ENCODE measurements around the gene GP5. TPM values are rescaled to one million over a fixed set of nuclear protein-coding genes. Genes with fewer than 3 reads are reported as not detected.

GP5 gene
- total RNA-seq, 1 experiment from 2014 or later, result 0.10 TPM

DNA sequence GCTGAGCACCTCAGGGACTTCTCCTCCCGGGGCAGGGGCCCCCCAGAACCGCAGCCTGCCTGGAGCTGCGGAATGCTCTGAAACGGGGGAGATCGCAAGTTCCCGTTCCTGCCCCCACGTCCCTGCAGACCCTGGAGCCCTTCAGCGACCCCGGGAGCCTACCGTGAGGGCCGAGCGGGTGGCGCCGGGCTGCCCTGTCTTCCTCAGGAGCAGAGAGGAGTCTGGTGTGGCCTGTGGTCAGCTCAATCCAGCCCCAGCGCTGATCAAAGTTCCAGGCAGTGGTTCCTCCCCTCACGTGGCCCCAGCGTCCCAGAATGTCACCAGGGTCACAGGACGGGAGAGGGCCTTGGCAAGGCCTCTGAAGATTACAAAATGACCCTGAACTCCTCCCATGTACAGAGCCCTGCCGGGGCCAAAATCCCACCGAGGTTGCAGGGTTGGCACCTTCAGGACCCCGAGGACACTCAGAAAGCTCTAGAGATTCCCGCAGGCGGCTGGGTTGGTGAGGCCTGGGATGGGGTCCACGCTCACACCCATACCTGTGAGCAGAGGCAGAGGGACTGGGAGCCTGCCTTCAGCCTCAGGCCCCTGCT is 47.9 kb downstream of the GP5 start, which contains the start of gene CPN2:
Gene CPN2 (minus strand): TSS at position 249 of the 593 bp plus-strand sequence. CDS start 8,626 bp downstream, outside the sequence.
- DNase-seq (ENCODE audit: low spot score), result no peak

DNA sequence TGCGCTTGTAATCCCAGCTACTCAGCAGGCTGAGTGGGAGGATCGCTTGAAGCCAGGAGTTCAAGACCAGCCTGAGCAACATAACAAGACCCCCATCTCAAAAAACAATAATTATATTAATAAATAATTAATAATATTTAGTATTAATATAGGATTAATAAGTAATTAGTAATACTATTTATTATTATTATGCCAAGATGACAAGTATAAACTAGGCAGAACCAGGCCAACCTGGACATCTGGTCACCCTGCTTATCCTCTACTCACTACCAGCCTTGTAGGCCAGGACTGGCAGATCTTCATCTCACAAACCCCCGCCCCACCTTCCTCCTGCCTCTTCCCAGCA is 48.4 kb downstream of the GP5 start:
- DNase-seq (ENCODE audit: low spot score), result no peak

DNA sequence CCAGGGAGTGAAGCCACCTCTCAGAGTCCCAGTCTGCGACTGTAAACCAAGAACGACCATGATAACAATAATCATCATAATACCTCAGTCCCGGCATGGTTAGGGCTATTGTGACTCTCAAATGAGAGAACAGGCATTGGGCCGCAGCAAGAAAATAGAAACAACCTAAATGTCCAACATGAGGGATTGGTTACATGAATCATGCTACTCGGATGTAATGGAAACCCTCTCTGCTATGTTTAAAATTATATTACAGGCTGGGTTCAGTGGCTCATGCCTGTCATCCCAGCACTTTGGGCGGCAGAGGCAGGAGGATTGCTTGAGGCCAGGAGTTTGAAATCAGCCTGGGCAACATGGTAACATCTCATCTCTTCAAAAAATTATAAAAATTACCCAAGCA is 50.7 kb downstream of the GP5 start:
- no peak for DNase-seq (ENCODE audit: low spot score)

DNA sequence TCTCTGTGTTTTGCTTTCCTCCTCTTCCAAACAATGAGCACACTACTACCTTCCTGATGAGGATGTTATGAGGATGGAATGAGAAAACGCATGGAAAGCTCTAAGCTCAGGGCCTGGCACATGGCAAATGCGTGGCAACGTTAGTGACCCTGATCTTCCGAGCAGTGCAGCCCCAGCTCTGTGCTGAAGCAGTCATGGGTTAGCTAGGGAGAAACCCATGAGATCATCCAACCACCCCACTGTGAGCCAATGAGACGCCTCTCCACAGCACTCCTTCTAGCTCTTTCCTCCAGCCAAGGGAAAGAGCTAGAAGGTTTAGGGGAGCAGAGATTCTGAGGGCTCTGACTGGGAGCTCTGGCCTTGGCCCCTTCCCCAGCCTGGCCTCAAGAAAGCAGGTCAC is 52.4 kb downstream of the GP5 start:
- DNase-seq (ENCODE audit: low spot score), result no peak

DNA sequence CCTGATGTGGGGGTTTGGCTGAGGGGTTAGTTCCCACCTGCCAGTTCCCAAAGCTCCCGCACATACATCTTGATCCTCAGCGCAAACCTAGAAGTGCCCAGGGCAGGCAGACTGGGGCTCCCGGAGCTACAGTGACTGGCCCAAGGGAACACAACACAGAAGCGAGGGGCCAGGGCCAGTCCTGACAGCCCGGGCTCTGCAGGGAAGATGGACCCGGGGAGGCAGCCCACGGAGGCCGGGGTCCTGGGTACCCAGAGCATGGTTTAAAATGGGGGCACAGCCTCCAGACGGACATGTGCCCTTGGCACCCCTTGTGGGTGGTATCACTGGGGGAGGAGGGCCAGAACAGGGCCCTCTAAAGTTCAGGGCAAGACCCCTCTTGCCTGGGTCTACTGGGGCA is 53.0 kb downstream of the GP5 start:
- no peak for DNase-seq (ENCODE audit: low spot score)

Other genes with a start within 250 kb of the GP5 start
- 0.10 TPM in 1 of 2 replicates, not detected in the other for gene CPN2, start 47.9 kb downstream of the GP5 start, total RNA-seq (2014; rRNA removed; shearing (Covaris generic))
- gene LRRC15, start 29.5 kb downstream of the GP5 start, total RNA-seq (2014; rRNA removed; shearing (Covaris generic)), result 33.3 and 47.7 TPM in 2 replicates
- 223 and 264 TPM in 2 replicates for gene ATP13A3, start 87.7 kb upstream of the GP5 start, total RNA-seq (2014; rRNA removed; shearing (Covaris generic))
- 14.2 and 15.4 TPM in 2 replicates for gene TMEM44, start 234.2 kb upstream of the GP5 start, total RNA-seq (2014; rRNA removed; shearing (Covaris generic))

Measured in A172 (cell line).